H9 (cell line): ENCODE measurements around the gene NRDE2. TPM values are rescaled to one million over a fixed set of nuclear protein-coding genes. Genes with fewer than 3 reads are reported as not detected.

Source experiments
- DNase-seq: peaks from one replicate; pipeline ENCODE4 v3.0.0-alpha.2; 2017
- H2AFZ ChIP-seq: one replicate; pipeline ENCODE4 v1.6.1; 2013; ENCODE audit warnings: mild to moderate bottlenecking, low read length, control low read depth, moderate library complexity
- H2AK5ac ChIP-seq: 2 replicates; pipeline ENCODE4 v1.6.1; 2013; ENCODE audit warnings: low read length, control low read depth, mixed read lengths; ENCODE audit not compliant: insufficient read length
- H2BK120ac ChIP-seq: one replicate; pipeline ENCODE4 v1.6.1; 2013; ENCODE audit warnings: low read depth, mild to moderate bottlenecking, low read length, control low read depth, inconsistent platforms; ENCODE audit not compliant: poor library complexity, severe bottlenecking
- H2BK12ac ChIP-seq: 2 replicates; pipeline ENCODE4 v1.6.1; 2013; ENCODE audit warnings: low read length, control low read depth, mixed read lengths, low read depth; ENCODE audit not compliant: insufficient read length
- H2BK15ac ChIP-seq: 2 replicates; pipeline ENCODE4 v1.6.1; 2013; ENCODE audit warnings: low read depth, low read length, control low read depth
- H2BK20ac ChIP-seq: one replicate; pipeline ENCODE4 v1.6.1; 2013; ENCODE audit warnings: low read depth, mild to moderate bottlenecking, low read length, control low read depth, inconsistent platforms; ENCODE audit not compliant: poor library complexity, severe bottlenecking
- H2BK5ac ChIP-seq: 2 replicates; pipeline ENCODE4 v1.6.1; 2013; ENCODE audit warnings: low read length, control low read depth, mixed read lengths; ENCODE audit not compliant: insufficient read length
- H3K14ac ChIP-seq: 2 replicates; pipeline ENCODE4 v1.6.1; 2013; ENCODE audit warnings: low read length, control low read depth; ENCODE audit not compliant: insufficient read depth
- H3K18ac ChIP-seq: 2 replicates; pipeline ENCODE4 v1.6.1; 2013; ENCODE audit warnings: low read depth, mild to moderate bottlenecking, mixed read lengths, low read length, control low read depth; ENCODE audit not compliant: insufficient read length
- H3K23ac ChIP-seq: 2 replicates; pipeline ENCODE4 v1.6.1; 2013; ENCODE audit warnings: low read length, control low read depth, mixed read lengths, low read depth; ENCODE audit not compliant: insufficient read length
- H3K23me2 ChIP-seq: 2 replicates; pipeline ENCODE4 v1.6.1; 2013; ENCODE audit warnings: low read depth, mild to moderate bottlenecking, mixed read lengths, low read length, control low read depth; ENCODE audit not compliant: insufficient read length, poor library complexity, severe bottlenecking
- H3K27ac ChIP-seq: 2 replicates; pipeline ENCODE4 v1.5.1; 2013; ENCODE audit warnings: low read length, control low read depth, mixed read lengths, low read depth; ENCODE audit not compliant: insufficient read length
- H3K27me3 ChIP-seq: 2 replicates; pipeline ENCODE4 v1.6.1; 2013; ENCODE audit warnings: low read length, control low read depth, inconsistent platforms; ENCODE audit not compliant: insufficient read depth
- H3K4ac ChIP-seq: 2 replicates; pipeline ENCODE4 v1.6.1; 2013; ENCODE audit warnings: low read depth, mild to moderate bottlenecking, control low read depth, inconsistent platforms, low read length, moderate library complexity
- H3K4me1 ChIP-seq: 2 replicates; pipeline ENCODE4 v1.6.1; 2013; ENCODE audit warnings: low read length, control low read depth, inconsistent platforms; ENCODE audit not compliant: insufficient read depth
- H3K4me2 ChIP-seq: 2 replicates; pipeline ENCODE4 v1.6.1; 2013; ENCODE audit warnings: low read length, control low read depth, mixed read lengths; ENCODE audit not compliant: insufficient read length, insufficient read depth
- H3K56ac ChIP-seq: 2 replicates; pipeline ENCODE4 v1.6.1; 2013; ENCODE audit warnings: low read depth, mild to moderate bottlenecking, mixed read lengths, low read length, control low read depth; ENCODE audit not compliant: insufficient read length
- H3K79me1 ChIP-seq: 2 replicates; pipeline ENCODE4 v1.6.1; 2013; ENCODE audit warnings: low read depth, mild to moderate bottlenecking, moderate library complexity, low read length, control low read depth, inconsistent platforms; ENCODE audit not compliant: insufficient read depth, poor library complexity, severe bottlenecking
- H3K79me2 ChIP-seq: 2 replicates; pipeline ENCODE4 v1.6.1; 2013; ENCODE audit warnings: low read length, control low read depth, inconsistent platforms; ENCODE audit not compliant: insufficient read depth
- H3K9ac ChIP-seq: 2 replicates; pipeline ENCODE4 v1.6.1; 2013; ENCODE audit warnings: low read length, control low read depth, mixed read lengths; ENCODE audit not compliant: insufficient read length; ENCODE audit errors: extremely low read depth
- H3K9me3 ChIP-seq: one replicate; pipeline ENCODE4 v1.6.1; 2013; ENCODE audit warnings: low read depth, low read length, inconsistent platforms; ENCODE audit not compliant: control insufficient read depth
- H3T11ph ChIP-seq: one replicate; pipeline ENCODE4 v1.6.1; 2013; ENCODE audit warnings: mild to moderate bottlenecking, low read length, control low read depth, inconsistent platforms
- H4K20me1 ChIP-seq: one replicate; pipeline ENCODE4 v1.6.1; 2013; ENCODE audit not compliant: control insufficient read depth, insufficient read length, insufficient read depth
- H4K5ac ChIP-seq: 2 replicates; pipeline ENCODE4 v1.6.1; 2013; ENCODE audit warnings: low read depth, mild to moderate bottlenecking, mixed read lengths, low read length, control low read depth; ENCODE audit not compliant: insufficient read length
- H4K8ac ChIP-seq: replicated peaks from 2 replicates; pipeline ENCODE4 v1.6.1; 2013; ENCODE audit warnings: low read length, control low read depth, mixed read lengths, low read depth; ENCODE audit not compliant: insufficient read length
- H4K91ac ChIP-seq: 2 replicates; pipeline ENCODE4 v1.6.1; 2013; ENCODE audit warnings: low read depth, mild to moderate bottlenecking, moderate library complexity, mixed read lengths, low read length, control low read depth; ENCODE audit not compliant: insufficient read length
- H3K27ac Mint-ChIP-seq, 3 experiments: 2 replicates in 2 of 3; 3 replicates in 1 of 3; pipeline ENCODE4 v1.8.0; 2020 to 2021; ENCODE audit warnings: mixed read lengths in 3 of 3, mild to moderate bottlenecking in 1 of 3, moderate library complexity in 1 of 3
- H3K27me3 Mint-ChIP-seq: 2 replicates; pipeline ENCODE4 v1.8.0; 2021; ENCODE audit warnings: low read depth, mild to moderate bottlenecking, moderate library complexity, mixed read lengths
- H3K36me3 Mint-ChIP-seq, 3 experiments: 2 replicates in 2 of 3; 3 replicates in 1 of 3; pipeline ENCODE4 v1.8.0; 2020 to 2021; ENCODE audit warnings: low read depth in 3 of 3, mixed read lengths in 3 of 3; ENCODE audit not compliant: insufficient read depth in 1 of 3
- H3K4me1 Mint-ChIP-seq, 2 experiments: 2 replicates each; pipeline ENCODE4 v1.8.0; 2020; ENCODE audit warnings: mixed read lengths in 2 of 2
- H3K4me3 Mint-ChIP-seq, 2 experiments: 2 replicates in 1 of 2; 3 replicates in 1 of 2; pipeline ENCODE4 v1.8.0; 2020 to 2021; ENCODE audit warnings: mild to moderate bottlenecking in 2 of 2, mixed read lengths in 2 of 2, moderate library complexity in 1 of 2
- H3K9me3 Mint-ChIP-seq, 2 experiments: 2 replicates in 1 of 2; 3 replicates in 1 of 2; pipeline ENCODE4 v1.8.0; 2020; ENCODE audit warnings: mild to moderate bottlenecking in 2 of 2, mixed read lengths in 2 of 2, moderate library complexity in 1 of 2
- CTCF ChIP-seq: fragments of 200-600 bp; sonication (generic); conservative IDR thresholded peaks from 3 replicates; pipeline ENCODE4 v1.8.0; 2021; ENCODE audit warnings: antibody characterized with exemption, mild to moderate bottlenecking
- WGBS: extraction: QIAGEN DNeasy Blood & Tissue Kit; methylation state at CpG from one replicate; pipeline ENCODE4 v1.1.7; 2013; ENCODE audit warnings: missing lambda C conversion rate, low lambda C conversion rate, mixed read lengths; ENCODE audit not compliant: insufficient read length; ENCODE audit errors: extremely low coverage; 5-methylcytosine and 5-hydroxymethylcytosine counted together
- total RNA-seq: library from RNA; stranded (reverse); gene quantifications from 2 replicates; pipeline ENCODE4 v1.2.1, GENCODE V29; 2021

The NRDE2 gene
- total RNA-seq, 1 experiment from 2014 or later = 21.2 TPM

- Mint-ChIP-seq H3K27me3 (no peaks in the 10 kb centered on the region), H3K4me3 (no peak overlapping the region; a peak in 1 of 5 replicates), H3K27ac (peak overlapping the region; percentile 27 to 64 (median 57); a peak in 3 of 7 replicates), H3K4me1 (no peaks in the 10 kb centered on the region), H3K36me3 (peaks cover 10 to 78% (median 55%) of the 10 kb centered on the region in 3 experiments; a peak in 6 of 7 replicates), H3K9me3 (no peaks in the 10 kb centered on the region)
- Histone ChIP-seq H3K9ac (no peak overlapping the region), H3K79me1 (no peaks in the 10 kb centered on the region), H2BK15ac (no peak overlapping the region), H4K8ac (no peak overlapping the region), H3K4me1 (no peaks in the 10 kb centered on the region), H2BK120ac (no peak overlapping the region), H3K4me2 (no peak overlapping the region), H2AK5ac (no peak overlapping the region), H3K27me3 (no peaks in the 10 kb centered on the region), H4K91ac (no peak overlapping the region), H2BK12ac (no peak overlapping the region), H3K23ac (no peak overlapping the region), H2BK5ac (no peak overlapping the region), H3T11ph (no peak overlapping the region), H3K27ac (no peak overlapping the region), H4K5ac (no peak overlapping the region), H3K56ac (no peak overlapping the region), H3K14ac (no peak overlapping the region), H4K20me1 (no peaks in the 10 kb centered on the region), H3K9me3 (no peaks in the 10 kb centered on the region), H2BK20ac (no peak overlapping the region), H3K4ac (no peak overlapping the region), H3K18ac (no peak overlapping the region), H3K79me2 (no peaks in the 10 kb centered on the region), H3K23me2 (no peaks in the 10 kb centered on the region), H2AFZ (no peak overlapping the region)
- no CpG with 5 or more reads among the region's 9 CpGs for WGBS
- TF ChIP-seq CTCF = peak; percentile 45
- peak; percentile 65 for DNase-seq
These were observed 57.7 kb downstream of the NRDE2 start for GRCh38 chr14:90274019-90274418.
